Common myeloid progenitor, CD34-positive (primary cell): ENCODE results near the gene SNED1.

ENCODE experiments used
- CTCF ChIA-PET: fragments of 350-600 bp; sonication (Branson Sonifier 250); formaldehyde crosslinking; loops from one replicate; lab custom pipeline; 2021; ENCODE audit warnings: antibody characterized with exemption; lab: Charles Lee
- POLR2A ChIA-PET: fragments of 350-600 bp; sonication (Branson Sonifier 250); formaldehyde crosslinking; loops from one replicate; lab custom pipeline; 2021; ENCODE audit warnings: antibody characterized with exemption; lab: Charles Lee
- DNase-seq, 3 donors: peaks; one replicate each; pipeline versions ENCODE4 v3.0.0 to v3.0.0-alpha.2; 2013
- H3K27ac ChIP-seq, 2 experiments: 1 replicate in 1 of 2; 2 replicates in 1 of 2; pipeline ENCODE4 v1.7.0; 2013; ENCODE audit warnings: inconsistent platforms in 2 of 2, low read length in 2 of 2, mild to moderate bottlenecking in 2 of 2, low read depth in 1 of 2, moderate library complexity in 1 of 2; ENCODE audit not compliant: severe bottlenecking in 2 of 2, insufficient read depth in 1 of 2, poor library complexity in 1 of 2
- H3K27me3 ChIP-seq, 5 experiments: replicated peaks in 2 of 5; 1 replicate in 3 of 5; 2 replicates in 2 of 5; pipeline versions ENCODE4 v1.6.1 to v1.7.0; 2013; ENCODE audit warnings: low read length in 4 of 5, mild to moderate bottlenecking in 2 of 5, moderate library complexity in 2 of 5, inconsistent platforms in 1 of 5; ENCODE audit not compliant: insufficient read depth in 5 of 5, control insufficient read depth in 4 of 5
- H3K36me3 ChIP-seq, 4 experiments: 1 replicate in 2 of 4; 2 replicates in 2 of 4; pipeline versions ENCODE4 v1.6.1 to v1.7.0; 2013; ENCODE audit warnings: low read length in 3 of 4, control low read depth in 1 of 4, mild to moderate bottlenecking in 1 of 4; ENCODE audit not compliant: control insufficient read depth in 4 of 4, insufficient read depth in 4 of 4
- H3K4me1 ChIP-seq, 4 experiments: 1 replicate in 3 of 4; 2 replicates in 1 of 4; pipeline versions ENCODE4 v1.6.1 to v1.7.1; 2013; ENCODE audit warnings: low read length in 3 of 4, mild to moderate bottlenecking in 3 of 4, control low read depth in 1 of 4, inconsistent platforms in 1 of 4, moderate library complexity in 1 of 4; ENCODE audit not compliant: control insufficient read depth in 4 of 4, insufficient read depth in 4 of 4; ENCODE audit errors: control extremely low read depth in 1 of 4
- H3K4me3 ChIP-seq, 7 experiments: 1 replicate in 4 of 7; 2 replicates in 3 of 7; pipeline versions ENCODE4 v1.5.1 to v1.7.0; 2013; ENCODE audit warnings: mild to moderate bottlenecking in 7 of 7, low read length in 6 of 7, moderate library complexity in 6 of 7, inconsistent platforms in 2 of 7, low read depth in 2 of 7, control low read depth in 1 of 7; ENCODE audit not compliant: insufficient read depth in 4 of 7, control insufficient read depth in 1 of 7; ENCODE audit errors: extremely low read depth in 1 of 7
- H3K9me3 ChIP-seq, 5 experiments: 1 replicate in 4 of 5; 2 replicates in 1 of 5; pipeline versions ENCODE4 v1.6.1 to v1.7.1; 2013; ENCODE audit warnings: low read length in 4 of 5, mild to moderate bottlenecking in 2 of 5, inconsistent platforms in 1 of 5, low read depth in 1 of 5, moderate library complexity in 1 of 5; ENCODE audit not compliant: control insufficient read depth in 4 of 5, insufficient read depth in 2 of 5; ENCODE audit errors: control extremely low read depth in 1 of 5
- WGBS: methylation state at CpG from one replicate; pipeline ENCODE4 v1.1.5; 2013; ENCODE audit not compliant: insufficient coverage; 5-methylcytosine and 5-hydroxymethylcytosine counted together

SNED1 gene

GRCh38 chr2:241009191-241009590 lies 10.8 kb downstream of the SNED1 start:
- Histone ChIP-seq H3K36me3 (no peaks in the 10 kb centered on the region), H3K9me3 (peaks cover 0 to 5% (median 1%) of the 10 kb centered on the region in 5 experiments), H3K4me3 (peak overlapping the region in 3 of 7 experiments; percentile 40 to 69 (median 51)), H3K27me3 (no peaks in the 10 kb centered on the region), H3K27ac (peak overlapping the region in 1 of 2 experiments; percentile 61), H3K4me1 (peaks cover 0 to 30% (median 21%) of the 10 kb centered on the region in 4 experiments)
- POLR2A ChIA-PET: no interaction called here
- CTCF ChIA-PET: interaction anchor here (1.4 kb wide), 1 partner anchor 13 kb away, joined by 5 read pairs; no protein-coding TSS in a partner anchor
- DNase-seq: no peak
- WGBS: 49% methylated on average over 2 of the region's 2 CpGs

GRCh38 chr2:241009601-241010530 lies 11.4 kb downstream of the SNED1 start:
- peak overlapping the region in 4 of 7 experiments; percentile 40 to 69 (median 56) for H3K4me3 ChIP-seq
- ChIA-PET CTCF (interaction anchor here (1.0 to 1.4 kb wide), 2 partner anchors 13 to 28 kb away, joined by 3 to 5 read pairs; no protein-coding TSS in a partner anchor), POLR2A (no interaction called here)
- peak; percentile 36 to 69 (median 61) for DNase-seq
- 1% methylated on average over 24 of the region's 28 CpGs for WGBS
- peak overlapping the region in 1 of 2 experiments; percentile 61 for H3K27ac ChIP-seq
- H3K36me3 ChIP-seq: no peaks in the 10 kb centered on the region
- H3K9me3 ChIP-seq: peaks cover 0 to 4% (median 0%) of the 10 kb centered on the region in 5 experiments
- H3K4me1 ChIP-seq: peaks cover 0 to 30% (median 21%) of the 10 kb centered on the region in 4 experiments
- no peaks in the 10 kb centered on the region for H3K27me3 ChIP-seq

GRCh38 chr2:241010531-241011295 lies 12.3 kb downstream of the SNED1 start:
- H3K9me3 ChIP-seq: no peaks in the 10 kb centered on the region
- H3K4me1 ChIP-seq: peaks cover 0 to 30% (median 21%) of the 10 kb centered on the region in 4 experiments
- 71% methylated on average over 10 of the region's 12 CpGs for WGBS
- H3K27ac ChIP-seq: no peak overlapping the region
- no peaks in the 10 kb centered on the region for H3K36me3 ChIP-seq
- POLR2A ChIA-PET: no interaction called here
- CTCF ChIA-PET: interaction anchor here (1.0 to 1.4 kb wide), 2 partner anchors 12 to 28 kb away, joined by 3 to 5 read pairs; no protein-coding TSS in a partner anchor
- no peak for DNase-seq
- peak overlapping the region in 3 of 7 experiments; percentile 51 to 69 (median 60) for H3K4me3 ChIP-seq
- no peaks in the 10 kb centered on the region for H3K27me3 ChIP-seq

GRCh38 chr2:241011296-241011600 lies 12.8 kb downstream of the SNED1 start:
- Histone ChIP-seq H3K27ac (no peak overlapping the region), H3K36me3 (no peaks in the 10 kb centered on the region), H3K27me3 (no peaks in the 10 kb centered on the region), H3K9me3 (no peaks in the 10 kb centered on the region), H3K4me1 (peaks cover 0 to 30% (median 21%) of the 10 kb centered on the region in 4 experiments), H3K4me3 (no peak overlapping the region)
- DNase-seq: no peak
- POLR2A ChIA-PET: no interaction called here
- CTCF ChIA-PET: no interaction called here
- 99% methylated on average over 9 of the region's 9 CpGs for WGBS

GRCh38 chr2:241011751-241012510 lies 13.5 kb downstream of the SNED1 start:
- WGBS: 88% methylated on average over 16 of the region's 29 CpGs
- Histone ChIP-seq H3K36me3 (no peaks in the 10 kb centered on the region), H3K27ac (no peak overlapping the region), H3K4me1 (peaks cover 0 to 30% (median 21%) of the 10 kb centered on the region in 4 experiments), H3K9me3 (no peaks in the 10 kb centered on the region), H3K4me3 (no peak overlapping the region), H3K27me3 (no peaks in the 10 kb centered on the region)
- CTCF ChIA-PET: no interaction called here
- POLR2A ChIA-PET: no interaction called here
- no peak for DNase-seq

GRCh38 chr2:241014224-241014623 lies 15.8 kb downstream of the SNED1 start:
- ChIA-PET CTCF (interaction anchor here (1.0 to 1.1 kb wide), 2 partner anchors 43 to 100 kb away, joined by 3 read pairs; no protein-coding TSS in a partner anchor), POLR2A (no interaction called here)
- 98% methylated on average over 5 of the region's 6 CpGs for WGBS

More at GRCh38 chr2:241014224-241014623, 15.8 kb downstream of the SNED1 start:
- no peak for DNase-seq
- Histone ChIP-seq H3K36me3 (no peaks in the 10 kb centered on the region), H3K4me1 (peaks cover 0 to 21% (median 16%) of the 10 kb centered on the region in 4 experiments), H3K27ac (no peak overlapping the region), H3K9me3 (peaks cover 0 to 1% (median 0%) of the 10 kb centered on the region in 5 experiments), H3K27me3 (peaks cover 0 to 2% (median 0%) of the 10 kb centered on the region in 5 experiments), H3K4me3 (no peak overlapping the region)
